HG02884 (cell line): ENCODE measurements around the gene ZFP36L2.

Source experiments
- ATAC-seq: cut with Tn5 transposase; IDR thresholded peaks from one replicate; pipeline ENCODE4 v1.9.1; 2021; ENCODE audit warnings: mild to moderate bottlenecking, moderate library complexity; ENCODE audit not compliant: unreplicated experiment

The ZFP36L2 gene

DNA sequence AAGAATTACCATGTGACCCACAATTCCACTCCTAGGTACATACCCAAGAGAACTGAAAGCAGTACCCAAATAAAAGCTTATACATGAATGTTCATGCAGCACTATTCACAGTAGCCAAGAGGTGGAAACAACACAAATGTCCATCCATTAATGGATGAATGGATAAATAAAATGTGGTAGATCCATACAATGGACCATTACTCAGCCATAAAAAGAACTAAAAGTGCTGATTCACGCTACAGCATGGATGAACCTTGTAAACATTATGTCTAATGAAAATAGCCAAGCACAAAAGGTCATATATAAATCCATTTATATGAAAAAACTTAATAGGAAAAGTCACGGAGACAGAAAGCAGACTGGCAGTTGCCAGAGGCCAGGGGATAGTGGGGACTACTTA is 23.6 kb upstream of the ZFP36L2 start:
- ATAC-seq: no peak

DNA sequence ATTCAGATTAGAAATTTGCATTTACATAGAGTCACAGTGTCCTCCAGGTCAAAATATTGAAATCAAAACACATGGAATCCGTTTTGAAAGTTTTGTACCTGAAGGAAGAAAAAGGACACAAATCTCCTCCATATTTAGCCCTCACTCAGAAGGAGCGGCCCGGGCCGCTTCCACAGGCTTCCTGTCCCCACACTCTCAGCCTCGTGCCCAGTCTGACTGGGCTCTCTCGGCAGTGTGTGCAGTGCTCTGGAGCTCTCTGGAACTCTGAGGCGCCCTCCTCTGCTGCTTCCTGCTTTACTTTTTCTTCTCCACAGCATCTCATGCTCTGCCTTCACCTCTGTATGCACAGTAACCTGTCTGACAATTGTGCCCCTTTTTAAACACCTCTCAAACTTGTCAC is 22.2 kb upstream of the ZFP36L2 start:
- ATAC-seq: no peak

DNA sequence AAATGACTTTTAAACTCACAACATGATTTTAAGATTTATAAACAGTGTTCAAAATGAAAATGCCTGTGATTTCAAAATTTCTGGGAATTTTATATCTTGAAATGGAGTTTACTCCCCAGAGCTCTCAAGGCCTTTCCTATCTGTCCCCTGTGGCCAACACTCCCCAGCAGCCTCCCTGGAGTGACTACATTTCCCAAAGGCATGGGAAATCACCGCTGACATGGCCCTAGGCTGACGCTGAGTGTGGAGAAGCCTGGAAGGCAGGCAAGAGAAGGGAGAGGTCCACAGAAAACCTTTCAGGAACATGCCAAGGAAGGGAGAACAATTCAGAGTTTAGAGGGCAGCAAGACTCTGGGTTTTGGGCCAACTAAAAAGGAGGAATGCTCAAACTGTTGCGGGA is 20.2 kb upstream of the ZFP36L2 start:
- no peak for ATAC-seq

DNA sequence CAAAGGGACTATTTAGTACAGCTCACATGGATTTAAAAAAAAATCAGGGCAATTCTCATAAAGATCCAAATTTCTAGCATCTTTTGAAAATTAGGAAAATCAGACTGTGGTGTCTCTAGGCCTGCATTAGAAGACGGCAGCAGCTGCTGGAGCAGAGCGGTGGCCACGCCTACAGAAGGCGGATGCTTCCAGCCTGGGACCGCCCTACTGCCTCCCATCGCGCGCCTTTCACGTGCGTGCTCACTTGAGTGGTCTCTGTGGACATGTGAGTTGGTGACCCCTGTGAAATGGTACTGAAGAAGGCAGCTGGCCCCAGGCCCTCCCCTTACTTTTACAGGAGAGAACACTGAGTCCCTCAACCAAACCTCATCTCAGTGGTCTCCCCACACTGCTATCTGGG is 15.2 kb upstream of the ZFP36L2 start:
- no peak for ATAC-seq

DNA sequence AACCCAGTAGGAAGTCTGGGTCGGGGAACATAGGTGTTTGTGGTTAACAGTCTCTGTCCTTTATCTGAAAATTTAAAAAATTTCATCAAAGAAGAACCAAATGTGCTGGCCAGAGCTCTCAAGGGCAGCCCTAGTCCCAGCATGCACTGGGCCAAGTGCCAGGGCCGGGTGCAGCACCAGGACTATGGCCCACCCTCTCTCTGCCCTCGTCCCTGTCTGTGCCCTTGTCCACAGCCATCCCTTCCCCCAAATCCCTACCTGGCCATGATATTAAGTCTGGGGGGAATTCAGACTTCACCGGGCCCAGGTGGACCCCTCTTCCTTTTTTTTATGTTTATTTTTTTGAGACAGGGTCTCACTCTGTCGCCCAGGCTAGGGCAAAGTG is 14.4 kb upstream of the ZFP36L2 start:
- no peak for ATAC-seq

DNA sequence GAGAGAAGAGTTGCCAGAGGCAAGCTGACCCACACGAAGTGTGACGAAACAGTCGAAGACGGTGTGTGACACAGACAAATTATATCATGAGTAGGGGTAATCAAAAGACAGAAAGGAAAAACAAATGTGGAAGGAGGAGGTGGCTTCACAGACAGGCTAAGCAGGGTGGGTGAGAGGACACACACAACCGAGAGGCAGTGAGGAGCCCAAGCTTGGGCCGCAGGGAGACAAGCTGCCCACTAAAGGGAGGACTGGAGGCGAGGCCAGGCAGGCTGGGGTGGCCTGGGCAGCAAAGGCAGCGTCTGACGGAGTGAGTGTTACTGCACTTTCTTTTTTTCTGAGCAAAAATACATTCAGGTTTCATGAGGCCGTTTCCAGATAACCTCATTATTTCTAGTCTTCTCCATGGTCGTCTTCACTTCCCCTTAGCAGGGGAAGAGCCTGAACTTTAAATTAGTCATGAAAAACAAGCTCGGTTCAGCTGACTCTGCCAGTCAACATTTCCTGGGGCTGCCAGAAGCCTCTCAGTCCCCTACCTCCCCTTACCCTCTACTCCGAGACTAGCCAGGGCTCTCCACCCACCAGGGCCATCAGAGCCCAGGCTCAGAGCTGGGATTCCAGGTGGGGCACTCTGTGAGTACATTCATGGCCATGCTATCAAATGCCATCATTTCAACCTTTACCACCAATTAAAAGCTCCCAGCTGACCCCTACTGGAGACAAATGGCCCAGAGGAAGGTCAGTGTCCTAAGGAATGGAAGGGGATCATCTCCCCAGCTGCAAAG is 13.8 kb upstream of the ZFP36L2 start:
- peak; percentile 52 for ATAC-seq

DNA sequence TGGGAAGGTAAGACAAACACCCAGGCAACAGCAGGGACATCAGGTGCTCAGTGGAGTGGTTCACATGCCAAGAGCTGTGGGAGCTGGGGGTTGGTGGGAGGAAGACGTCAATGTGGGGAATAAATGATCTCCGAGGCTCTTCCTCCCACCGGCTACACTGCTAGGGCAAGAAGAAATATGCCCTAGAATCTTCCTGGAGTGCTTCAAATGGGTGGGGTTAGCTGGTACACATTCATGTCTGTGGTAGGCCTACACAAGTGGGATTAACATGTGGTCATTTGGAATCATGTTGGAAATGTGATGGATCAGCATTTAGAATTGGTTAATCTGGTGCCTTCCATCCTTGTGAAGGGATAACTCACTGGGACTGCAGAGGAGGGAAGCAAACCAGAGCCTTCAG is 12.4 kb upstream of the ZFP36L2 start:
- ATAC-seq: no peak

DNA sequence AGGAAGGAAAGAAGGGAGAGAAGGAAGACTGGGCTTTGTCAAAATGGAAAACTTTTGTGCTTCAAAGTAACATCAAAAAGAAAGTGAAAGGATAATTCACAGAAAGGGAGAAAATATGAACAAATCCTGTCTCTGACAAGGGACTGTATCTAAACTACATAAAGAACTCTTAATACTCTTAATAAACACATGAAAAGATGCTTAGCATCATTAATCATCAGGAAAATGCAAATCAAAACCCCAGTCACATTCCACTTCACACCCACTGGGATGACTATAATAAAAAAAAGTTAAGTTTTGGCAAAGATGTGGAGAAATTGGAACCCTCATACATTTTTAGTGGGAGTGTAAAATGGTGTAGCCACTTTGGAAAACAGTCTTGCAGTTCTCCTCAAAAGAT is 11.8 kb upstream of the ZFP36L2 start:
- ATAC-seq: no peak

DNA sequence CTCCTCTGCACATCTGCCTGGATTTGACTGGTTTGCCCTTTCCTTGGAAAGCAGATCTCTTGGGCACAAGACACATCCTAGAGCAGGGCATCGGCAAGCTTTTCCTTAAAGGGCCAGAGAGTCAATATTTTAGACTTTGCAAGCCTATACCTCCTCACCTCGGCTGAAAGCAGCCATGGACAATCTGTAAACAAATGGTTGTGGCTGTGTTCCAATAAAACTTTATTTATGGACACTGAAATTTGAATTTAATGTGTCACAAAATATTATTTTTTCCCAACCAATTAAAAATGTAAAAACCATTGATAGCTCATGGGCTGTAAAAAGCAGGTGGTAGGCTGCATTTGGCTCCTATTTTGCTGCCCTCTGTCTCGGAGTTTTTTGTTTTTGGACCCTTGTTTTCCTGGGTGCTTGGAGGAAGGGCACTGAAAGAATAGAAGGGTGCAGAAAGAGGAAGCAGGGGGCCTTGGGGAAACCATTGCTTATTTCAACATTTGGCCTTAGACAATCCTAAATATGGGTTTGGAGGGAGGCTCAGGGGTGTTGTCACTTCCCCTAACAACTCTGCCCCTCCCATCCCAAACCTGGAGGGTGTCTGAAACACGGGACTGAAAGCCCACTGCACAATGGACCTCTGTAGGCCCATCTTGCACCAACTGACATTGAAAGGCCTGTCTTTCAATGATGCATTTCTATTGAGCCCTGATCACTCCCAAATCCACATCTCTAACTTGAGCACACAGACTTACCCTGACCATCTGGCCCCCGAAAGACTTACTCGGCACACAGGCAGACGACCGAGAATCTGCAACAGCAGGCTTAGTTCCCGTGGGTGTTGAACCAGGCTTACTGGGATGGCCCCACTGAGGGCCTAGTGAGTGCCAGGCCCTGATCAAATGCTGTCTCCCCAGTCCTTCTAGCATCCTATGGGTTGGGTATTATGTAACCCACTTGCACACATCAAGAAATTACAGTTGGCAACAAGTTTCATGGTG is 7.1 kb upstream of the ZFP36L2 start:
- ATAC-seq: no peak

DNA sequence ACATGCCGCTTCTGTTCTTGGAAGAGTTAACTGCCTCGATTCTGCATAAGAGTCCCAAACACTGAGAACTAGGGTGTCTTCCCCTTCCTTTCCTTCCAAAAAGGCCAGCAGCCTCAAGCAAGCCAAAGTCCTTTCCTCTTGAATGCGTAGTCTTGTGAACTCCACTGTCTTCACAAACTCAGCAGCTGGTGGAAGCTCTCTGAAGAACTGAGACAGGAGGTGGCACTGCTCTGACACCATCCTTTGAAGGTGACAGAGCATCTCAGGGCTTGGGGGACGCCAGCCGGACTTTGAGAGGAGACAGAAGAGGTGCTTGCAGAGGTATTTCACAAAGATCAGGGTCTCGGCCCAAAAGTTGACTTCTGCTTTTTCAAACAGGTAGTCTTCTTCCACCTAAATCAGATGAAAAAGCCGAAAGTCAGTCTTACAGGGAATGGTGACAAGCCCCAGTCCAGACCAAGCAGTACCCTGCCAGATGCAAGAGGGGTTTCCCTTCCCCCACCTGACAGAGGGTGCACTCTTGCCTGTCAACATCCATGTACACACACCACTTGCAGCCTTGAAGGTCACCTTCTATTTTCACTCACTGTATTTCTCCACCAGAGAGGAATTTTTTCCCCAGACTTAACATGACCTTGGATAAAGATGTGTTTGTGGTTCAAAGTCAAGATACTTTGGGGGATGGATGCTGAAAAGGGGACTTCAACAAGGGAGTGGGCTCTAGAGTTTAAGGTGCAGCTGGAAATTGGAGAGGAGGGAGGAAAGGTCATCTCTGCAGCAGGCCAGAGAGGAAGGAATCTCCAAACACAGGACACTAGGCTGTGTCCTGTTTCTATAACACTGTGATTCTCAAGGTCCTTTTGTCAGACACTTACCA is 4.8 kb upstream of the ZFP36L2 start:
- ATAC-seq: no peak

DNA sequence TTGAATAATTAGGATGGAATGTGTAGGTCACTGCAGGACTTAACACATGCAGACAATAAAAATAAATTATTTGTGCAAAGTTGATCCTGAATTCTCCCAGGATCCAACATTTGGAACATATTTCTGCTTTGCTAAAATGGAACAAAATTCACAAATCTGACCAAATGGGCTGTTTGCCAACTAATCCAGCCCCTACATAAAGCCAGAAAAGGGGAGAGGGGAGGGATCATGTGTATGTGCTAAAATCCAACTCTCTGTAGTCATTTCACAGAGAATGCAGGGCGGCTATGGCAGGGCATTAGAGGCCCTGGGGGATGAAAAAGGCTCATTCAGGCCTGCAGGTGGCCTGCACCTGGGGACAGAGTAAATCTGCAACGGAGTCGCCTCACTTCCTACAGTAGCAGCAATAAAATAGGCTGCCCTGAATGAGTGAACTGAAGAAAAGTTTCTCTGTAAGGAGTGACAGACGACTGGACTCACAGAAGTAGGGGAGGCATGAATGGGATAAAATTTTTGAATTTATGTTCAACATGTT is 4.0 kb upstream of the ZFP36L2 start:
- no peak for ATAC-seq

DNA sequence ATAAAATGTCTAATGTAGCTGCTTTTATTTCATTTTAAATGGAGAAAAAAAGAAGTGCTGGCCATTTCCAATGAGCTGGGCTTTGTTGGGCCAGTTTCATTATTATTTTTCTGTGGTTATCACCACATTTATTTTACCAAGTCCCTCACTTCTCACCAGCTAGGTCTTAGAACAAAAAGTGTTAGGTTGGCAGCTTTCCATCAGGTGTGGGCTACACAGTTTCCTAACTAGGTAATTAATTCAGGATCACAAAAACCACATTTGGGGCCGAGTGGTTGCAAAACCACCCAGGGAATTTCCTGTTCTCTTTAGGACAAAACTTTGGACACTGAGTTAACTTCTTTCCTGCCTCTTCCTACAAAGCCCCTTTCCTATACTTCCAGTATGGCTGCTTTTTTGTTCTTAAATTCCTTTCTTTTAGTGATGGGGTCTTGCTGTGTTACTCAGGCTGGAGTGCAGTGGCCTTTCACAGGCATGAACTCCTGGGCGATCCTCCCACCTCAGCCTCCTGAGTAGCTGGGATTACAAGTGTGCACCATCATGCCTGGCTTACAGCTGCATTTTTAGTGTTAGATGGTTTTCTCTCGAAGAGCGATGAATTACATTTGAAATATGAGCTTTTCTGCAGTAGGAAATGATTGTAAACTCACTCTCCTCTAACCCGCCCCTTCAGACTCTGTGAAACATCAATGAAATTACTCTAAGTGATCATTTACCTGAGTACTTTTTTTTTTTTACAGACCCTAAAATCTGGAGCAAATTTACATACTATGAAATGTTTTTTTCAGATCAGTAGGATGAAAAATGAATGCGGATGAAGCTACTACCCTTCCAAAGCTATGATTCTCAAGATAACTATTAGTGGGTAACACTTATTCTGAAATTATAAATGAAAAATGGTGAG is 2.6 kb upstream of the ZFP36L2 start:
- ATAC-seq: no peak

DNA sequence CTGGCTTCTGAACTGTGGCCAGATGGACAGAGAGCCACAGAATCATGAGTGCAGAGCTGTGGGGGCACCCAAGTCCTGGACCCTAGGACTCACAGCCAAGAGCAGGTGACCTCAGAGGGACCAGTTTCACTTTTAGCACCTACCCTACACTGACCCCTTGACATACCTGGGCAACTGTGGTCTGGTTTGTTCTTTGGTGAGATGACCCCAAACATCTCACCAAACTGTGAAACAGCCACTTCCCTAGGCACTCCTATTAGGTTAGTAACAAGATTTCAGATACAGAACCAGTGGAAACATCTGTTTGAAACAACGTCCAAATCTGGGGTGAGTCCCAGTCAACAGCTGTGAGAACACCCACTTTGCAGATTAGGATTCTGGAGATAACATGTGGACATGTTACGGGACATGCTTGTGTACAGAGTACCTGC is 1.9 kb upstream of the ZFP36L2 start:
- ATAC-seq: no peak

DNA sequence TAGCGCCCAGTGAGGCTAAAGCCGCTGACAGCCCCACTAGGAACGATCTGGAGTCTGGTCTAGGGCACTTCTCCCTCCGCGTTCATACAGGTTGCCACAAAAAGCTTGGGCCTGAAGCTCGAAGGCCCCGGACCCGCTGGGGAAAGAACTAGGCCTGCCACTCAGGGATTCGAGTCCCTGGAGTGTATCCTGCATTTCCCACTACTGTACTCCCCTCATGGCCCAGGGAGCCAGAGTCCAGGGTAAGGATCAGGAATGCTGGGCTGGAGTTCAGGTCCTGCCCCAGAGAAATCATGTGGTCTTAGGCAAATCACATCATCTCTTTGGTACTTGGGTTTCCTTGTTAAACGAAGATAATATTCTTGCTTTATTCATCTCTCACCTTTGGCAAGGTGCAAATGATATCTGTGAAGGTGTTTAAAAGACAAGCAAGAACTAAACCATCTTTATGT is 1.4 kb upstream of the ZFP36L2 start:
- ATAC-seq: no peak

DNA sequence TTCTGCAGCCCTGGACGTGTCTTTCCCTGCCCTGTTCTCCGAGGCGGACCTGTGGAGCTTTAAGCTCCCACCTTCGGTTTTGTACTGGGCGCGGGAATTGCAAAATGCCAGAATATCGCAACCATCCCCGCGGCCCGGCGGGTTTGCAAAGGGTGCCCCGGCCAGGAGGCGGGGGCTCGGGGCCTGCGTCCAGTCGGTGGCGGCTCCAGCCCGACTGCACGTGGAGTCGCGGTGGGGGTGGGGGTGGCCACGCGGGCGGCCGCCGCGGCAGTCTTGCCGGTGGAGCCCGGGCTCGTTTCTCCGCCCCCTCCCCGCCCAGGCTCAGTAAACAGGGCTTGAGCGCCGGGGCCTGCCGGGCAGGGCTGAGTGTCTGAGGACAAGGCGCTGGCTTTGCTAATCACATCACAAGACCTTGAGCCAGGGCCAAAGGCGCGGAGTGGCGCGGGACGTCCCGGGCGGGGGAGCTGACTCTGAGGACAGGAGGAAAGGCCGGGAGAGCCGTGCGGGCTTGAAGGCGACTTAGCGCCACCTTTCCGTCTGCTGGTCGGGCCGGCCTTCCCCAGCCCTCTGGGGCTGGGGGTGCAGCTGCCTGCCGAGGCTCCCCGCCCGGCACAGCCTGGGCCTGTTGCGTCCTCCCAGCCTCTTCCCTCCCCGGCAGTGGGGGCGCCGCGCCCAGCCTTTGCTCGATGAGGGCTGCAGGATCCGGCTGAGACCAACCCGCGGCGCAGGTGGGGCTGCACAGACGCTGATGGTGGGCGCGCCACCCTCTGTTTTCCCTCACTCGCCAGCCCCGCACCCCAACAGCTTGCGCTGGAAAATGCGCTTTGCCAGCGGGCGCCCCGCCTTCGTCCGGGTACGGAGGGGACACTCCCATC is 786 bp upstream of the ZFP36L2 start:
- peak; percentile 16 for ATAC-seq

DNA sequence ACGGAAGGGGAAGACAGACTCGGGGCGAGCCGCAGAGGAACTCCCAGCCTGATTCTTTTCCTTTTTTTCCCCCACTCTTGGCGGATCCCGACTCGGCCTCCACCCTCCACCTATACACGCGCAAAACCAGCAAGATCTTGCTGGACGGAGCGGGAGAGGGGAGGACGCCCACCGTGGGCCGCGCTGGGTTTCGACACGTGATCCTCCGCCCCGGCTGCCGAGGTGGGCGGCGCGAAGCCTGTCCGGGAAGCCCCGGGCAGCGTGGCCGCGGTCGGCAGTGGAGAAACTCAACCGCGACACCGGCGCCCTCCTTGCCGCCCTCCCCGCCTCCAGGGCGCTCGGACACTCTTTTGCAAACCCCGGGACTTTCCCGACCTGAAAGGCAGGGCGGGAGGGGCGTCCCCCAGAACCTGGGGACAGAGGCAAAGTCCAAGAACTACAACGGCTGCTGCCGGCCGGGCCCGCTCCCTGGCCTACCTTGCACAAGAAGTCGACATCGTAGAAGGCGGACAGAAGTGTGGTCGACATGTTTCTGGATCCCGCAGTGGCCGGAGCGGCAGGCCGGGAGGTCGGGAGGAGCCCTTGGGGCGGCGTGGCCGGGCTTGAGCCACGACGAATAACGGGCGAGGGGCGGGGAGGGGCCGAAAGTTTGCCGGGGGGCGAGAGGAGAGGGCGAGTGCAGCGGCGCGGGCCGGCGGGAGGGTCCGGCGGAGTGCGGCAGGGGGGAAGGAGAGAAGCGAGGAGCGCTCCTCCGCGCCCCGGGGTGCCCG is 433 bp downstream of the ZFP36L2 start:
- ATAC-seq: peak; percentile 24

DNA sequence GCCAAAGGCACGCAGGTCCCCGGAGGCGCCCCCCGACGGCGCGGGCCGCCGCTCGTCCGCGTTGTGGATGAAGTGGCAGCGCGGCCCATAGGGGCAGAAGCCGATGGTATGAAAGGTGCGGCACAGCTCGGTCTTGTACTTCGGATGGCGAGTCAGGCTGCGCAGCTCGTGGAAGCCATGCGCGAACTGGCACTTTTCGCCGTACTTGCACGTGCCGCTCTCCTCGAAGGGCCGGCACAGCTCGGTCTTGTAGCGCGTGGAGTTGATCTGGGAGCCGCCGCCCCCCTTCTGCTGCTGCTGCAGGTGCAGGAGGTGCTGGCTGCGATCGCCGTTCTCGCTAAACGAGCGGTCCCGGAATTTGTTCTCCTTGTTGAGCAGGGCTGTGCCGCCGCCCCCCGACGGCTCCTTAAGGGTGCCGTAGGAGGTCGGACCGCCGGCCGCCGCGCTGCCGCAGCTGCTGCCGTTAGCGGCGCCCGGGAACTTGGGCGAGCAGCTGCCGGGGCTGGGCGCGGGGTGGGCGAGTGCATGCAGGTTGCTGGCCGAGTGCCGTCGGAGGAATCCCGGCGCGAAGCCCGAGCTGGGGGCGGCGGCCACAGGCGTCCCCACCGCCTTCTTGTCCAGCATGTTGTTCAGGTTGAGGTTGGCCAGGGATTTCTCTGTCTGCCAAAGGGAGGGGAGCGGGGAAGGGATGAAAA is 1.2 kb downstream of the ZFP36L2 start:
- ATAC-seq: no peak
